Measurements from ENCODE around the gene CAMK1D. TPM values are rescaled to one million over a fixed set of nuclear protein-coding genes. Genes with fewer than 3 reads are reported as not detected.

Gene CAMK1D
- total and polyA plus RNA-seq, 2 donors (not counting 3 experiments of a cell fraction or from before 2014, with no cell fraction given), result 0.37 to 4.2 TPM

DNA sequence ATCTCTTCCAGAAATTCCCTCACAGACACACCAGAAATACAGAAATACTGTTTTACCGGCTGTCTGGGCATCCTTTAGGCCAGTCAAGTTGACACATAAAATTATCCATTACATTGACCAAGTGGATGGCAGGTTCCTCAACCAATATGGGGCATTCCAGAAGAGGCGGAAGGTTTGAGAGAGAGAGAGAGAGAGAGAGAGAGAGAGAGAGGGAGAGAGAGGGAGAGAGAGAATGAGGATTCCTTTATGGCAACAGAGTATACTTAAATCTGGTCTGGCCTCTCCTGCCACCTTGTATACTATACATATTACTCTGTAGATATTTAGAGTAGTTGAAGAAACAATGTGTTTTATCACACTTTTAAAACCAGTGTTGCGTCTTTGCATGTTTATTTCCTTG, 214.1 kb downstream of the CAMK1D start:
- no peaks in the 10 kb centered on the region for H3K9me3 ChIP-seq (replicated peaks; ENCODE audit: control insufficient read depth, insufficient read depth, low read length)
- no TSS peak for BruUV-seq (replicated peaks)
- no peak overlapping the region for H2AFZ ChIP-seq (ENCODE audit: low read depth, low read length)
- dilution Hi-C loops (cut with MboI; ENCODE audit: extremely low pct_ligation_motif_present, low sequenced_read_pairs) (no loop called here), intact Hi-C loops (cut with micrococcal nuclease) (no loop called here)
- no peaks in the 10 kb centered on the region for H3K27me3 ChIP-seq (ENCODE audit: control insufficient read depth in 2 of 2, insufficient read depth in 2 of 2, low read length in 2 of 2)
- POLR2A ChIA-PET, result no interaction called here
- no peak for FAIRE-seq
- no peaks in the 10 kb centered on the region for H3K9me1 ChIP-seq (replicated peaks; ENCODE audit: control insufficient read depth, extremely low read depth, insufficient read depth, low read length)
- no peak overlapping the region for H3K4me2 ChIP-seq (ENCODE audit: insufficient read depth, low read length)
- H3K4me3 ChIP-seq (replicated peaks in 1 of 3; ENCODE audit: insufficient read depth in 1 of 3, low read depth in 1 of 3, low read length in 3 of 3), result no peak overlapping the region
- H3K4me1 ChIP-seq (ENCODE audit: control insufficient read depth, extremely low read depth, insufficient read depth, low read length), result no peaks in the 10 kb centered on the region
- H3K79me2 ChIP-seq (ENCODE audit: control insufficient read depth, insufficient read depth, low read length), result no peaks in the 10 kb centered on the region
- H3K27ac ChIP-seq (ENCODE audit: insufficient read depth, low read depth, low read length), result no peak overlapping the region
- H4K20me1 ChIP-seq (replicated peaks; ENCODE audit: control insufficient read depth, extremely low read depth, insufficient read depth, low read length), result no peaks in the 10 kb centered on the region
- CTCF ChIA-PET, result interaction anchor here (1.2 to 1.9 kb wide), 2 partner anchors 16 to 93 kb away, joined by 3 to 6 read pairs; no protein-coding TSS in a partner anchor
- TF ChIP-seq, protein P1, sequence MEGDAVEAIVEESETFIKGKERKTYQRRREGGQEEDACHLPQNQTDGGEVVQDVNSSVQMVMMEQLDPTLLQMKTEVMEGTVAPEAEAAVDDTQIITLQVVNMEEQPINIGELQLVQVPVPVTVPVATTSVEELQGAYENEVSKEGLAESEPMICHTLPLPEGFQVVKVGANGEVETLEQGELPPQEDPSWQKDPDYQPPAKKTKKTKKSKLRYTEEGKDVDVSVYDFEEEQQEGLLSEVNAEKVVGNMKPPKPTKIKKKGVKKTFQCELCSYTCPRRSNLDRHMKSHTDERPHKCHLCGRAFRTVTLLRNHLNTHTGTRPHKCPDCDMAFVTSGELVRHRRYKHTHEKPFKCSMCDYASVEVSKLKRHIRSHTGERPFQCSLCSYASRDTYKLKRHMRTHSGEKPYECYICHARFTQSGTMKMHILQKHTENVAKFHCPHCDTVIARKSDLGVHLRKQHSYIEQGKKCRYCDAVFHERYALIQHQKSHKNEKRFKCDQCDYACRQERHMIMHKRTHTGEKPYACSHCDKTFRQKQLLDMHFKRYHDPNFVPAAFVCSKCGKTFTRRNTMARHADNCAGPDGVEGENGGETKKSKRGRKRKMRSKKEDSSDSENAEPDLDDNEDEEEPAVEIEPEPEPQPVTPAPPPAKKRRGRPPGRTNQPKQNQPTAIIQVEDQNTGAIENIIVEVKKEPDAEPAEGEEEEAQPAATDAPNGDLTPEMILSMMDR (IDR thresholded peaks at IDR 0.05; ENCODE audit: extremely low read depth in 1 of 2, insufficient read depth in 1 of 2, low read depth in 1 of 2, low read length in 2 of 2), result no peak
- TF ChIP-seq FOS (IDR thresholded peaks at IDR 0.05; ENCODE audit: borderline replicate concordance, insufficient read depth, low read length) (no peak), POLR2AphosphoS5 (IDR thresholded peaks at IDR 0.05; ENCODE audit: insufficient read depth, low read depth, low read length) (no peak), MYC (IDR thresholded peaks at IDR 0.05; ENCODE audit: low read depth, low read length) (no peak), JUN (IDR thresholded peaks at IDR 0.05; ENCODE audit: borderline replicate concordance, insufficient read depth, insufficient read length, low read depth) (no peak), GATA2 (IDR thresholded peaks at IDR 0.05; ENCODE audit: insufficient read depth, insufficient read length, low read depth, low read length) (no peak), EZH2 (IDR thresholded peaks at IDR 0.05; ENCODE audit: borderline replicate concordance, low read depth, low read length, severe bottlenecking) (no peak), POLR2A (IDR thresholded peaks at IDR 0.05; ENCODE audit: low read depth, low read length) (no peak)
- TF ChIP-seq, protein P2, sequence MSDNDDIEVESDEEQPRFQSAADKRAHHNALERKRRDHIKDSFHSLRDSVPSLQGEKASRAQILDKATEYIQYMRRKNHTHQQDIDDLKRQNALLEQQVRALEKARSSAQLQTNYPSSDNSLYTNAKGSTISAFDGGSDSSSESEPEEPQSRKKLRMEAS (IDR thresholded peaks at IDR 0.05; ENCODE audit: insufficient read depth, insufficient read length), result no peak
- H3K9ac ChIP-seq (replicated peaks; ENCODE audit: extremely low read depth, insufficient read depth, low read length), result no peak overlapping the region
- no peak for DNase-seq (ENCODE audit: low read depth, low spot score)
- no peaks in the 10 kb centered on the region for H3K36me3 ChIP-seq (ENCODE audit: control insufficient read depth in 2 of 2, extremely low read depth in 1 of 2, insufficient read depth in 2 of 2, low read length in 2 of 2)

Data from endothelial cell of umbilical vein (primary cell).